NCI-H82 treated with DMSO at 0.1 percent for 48 hours (cell line): ENCODE results near the gene CAMK2D.
"Not testable (repeated sequence)": the region's sequence is repeated elsewhere in the genome, so short reads cannot be mapped to it uniquely, and the experiment has no call there.

Source experiments
- DNase-seq: peaks from one replicate; lab custom pipeline; 2025; ENCODE audit not compliant: unreplicated experiment; lab: John Stamatoyannopoulos, UW

CAMK2D gene

DNA sequence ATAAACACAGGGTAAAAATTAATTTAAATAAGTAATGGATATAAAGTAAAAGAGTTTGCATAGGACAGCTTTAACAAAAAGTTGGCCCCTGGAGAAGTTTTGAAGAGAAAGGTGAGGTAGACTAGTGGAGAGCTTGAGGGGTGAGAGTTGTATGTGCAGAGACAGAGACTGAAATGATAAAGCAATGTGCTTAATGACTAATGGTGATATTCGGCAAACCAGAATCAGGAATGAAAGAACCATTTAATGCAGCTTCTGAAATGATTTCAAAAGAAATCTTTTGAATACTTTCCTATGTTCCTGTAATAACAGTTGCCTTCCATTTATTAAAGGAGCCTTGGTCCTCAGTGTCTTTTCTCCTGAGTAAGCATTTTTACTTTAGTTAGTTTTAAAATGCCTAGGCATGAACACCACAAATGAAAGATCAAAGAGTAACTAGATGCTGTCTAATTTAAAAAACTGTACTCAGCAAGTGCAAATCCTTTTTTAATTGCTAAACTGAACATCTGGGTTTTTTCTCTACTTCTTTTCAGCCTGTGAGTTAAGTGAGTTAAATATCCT, 28.5 kb downstream of the CAMK2D start:
- no peak for DNase-seq

- no peak for DNase-seq
Observed at GRCh38 chr4:113730467-113731216, 30.9 kb downstream of the CAMK2D start.

- DNase-seq, result no peak
Observed at GRCh38 chr4:113727802-113728201, 33.7 kb downstream of the CAMK2D start.

DNA sequence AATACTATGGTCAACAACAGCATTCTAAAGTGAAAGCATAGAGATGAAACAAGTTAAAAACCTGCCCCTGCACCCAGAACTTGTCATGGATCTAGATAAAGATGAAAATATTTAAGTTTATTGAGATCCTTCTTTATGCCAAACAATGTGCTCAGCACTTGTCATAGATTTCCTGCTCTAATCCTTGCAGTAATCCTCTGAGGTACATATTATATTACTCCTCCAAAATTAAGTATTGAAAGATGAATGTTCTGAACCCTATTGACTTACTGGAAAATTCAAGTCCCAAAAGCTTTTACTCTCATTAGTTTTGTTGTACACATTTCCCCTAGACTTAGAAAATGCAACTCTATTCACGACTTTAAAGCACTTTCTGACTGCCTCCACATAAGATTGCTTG, 35.6 kb downstream of the CAMK2D start:
- no peak for DNase-seq

GRCh38 chr4:113718252-113718651, 43.3 kb downstream of the CAMK2D start:
- no peak for DNase-seq

GRCh38 chr4:113711883-113712662, 49.5 kb downstream of the CAMK2D start:
- no peak for DNase-seq

- DNase-seq, result no peak
Observed at GRCh38 chr4:113708250-113708649, 53.3 kb downstream of the CAMK2D start.

DNA sequence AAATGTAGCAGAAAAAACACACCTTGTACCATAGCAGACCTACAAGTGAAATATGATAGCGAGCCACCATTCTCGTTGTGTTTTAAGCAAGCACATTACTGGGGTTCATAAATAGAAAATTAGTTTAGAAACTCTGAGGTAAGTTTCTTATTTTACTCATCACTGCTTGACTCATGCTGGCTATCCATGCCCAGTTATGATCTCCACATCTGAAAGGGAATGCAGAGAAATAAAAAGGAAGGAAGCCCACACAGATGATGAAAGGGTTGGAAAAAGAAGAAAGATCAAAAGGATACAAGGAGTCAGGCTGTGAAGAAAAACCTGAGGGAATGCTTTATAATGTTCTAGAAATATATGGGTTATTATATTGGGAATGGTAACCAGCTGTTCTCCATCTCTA, 54.5 kb downstream of the CAMK2D start:
- DNase-seq, result no peak

DNA sequence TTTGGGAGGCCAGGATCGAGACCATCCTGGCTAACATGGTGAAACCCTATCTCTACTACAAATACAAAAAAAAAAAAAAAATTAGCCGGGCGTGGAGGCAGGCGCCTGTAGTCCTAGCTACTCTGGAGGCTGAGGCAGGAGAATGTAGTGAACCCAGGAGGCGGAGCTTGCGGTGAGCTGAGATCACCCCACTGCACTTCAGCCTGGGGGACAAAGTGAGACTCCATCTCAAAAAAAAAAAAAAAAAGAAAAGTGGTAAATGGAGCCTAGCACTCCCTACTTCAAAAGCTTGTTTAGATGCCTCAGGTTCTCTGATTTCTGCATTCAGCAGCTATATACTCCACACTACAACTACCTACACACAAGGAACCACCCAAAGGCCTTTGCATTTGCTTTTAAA, 56.4 kb downstream of the CAMK2D start:
- DNase-seq, result not testable (repeated sequence)

GRCh38 chr4:113702596-113702995, 58.9 kb downstream of the CAMK2D start:
- not testable (repeated sequence) for DNase-seq

GRCh38 chr4:113701169-113701568, 60.4 kb downstream of the CAMK2D start:
- DNase-seq, result no peak

GRCh38 chr4:113700602-113701150, 60.9 kb downstream of the CAMK2D start:
- DNase-seq, result no peak

GRCh38 chr4:113699772-113700171, 61.8 kb downstream of the CAMK2D start:
- DNase-seq, result no peak

GRCh38 chr4:113697429-113697828, 64.1 kb downstream of the CAMK2D start:
- DNase-seq, result no peak

GRCh38 chr4:113695328-113696169, 66.0 kb downstream of the CAMK2D start:
- DNase-seq, result no peak

DNA sequence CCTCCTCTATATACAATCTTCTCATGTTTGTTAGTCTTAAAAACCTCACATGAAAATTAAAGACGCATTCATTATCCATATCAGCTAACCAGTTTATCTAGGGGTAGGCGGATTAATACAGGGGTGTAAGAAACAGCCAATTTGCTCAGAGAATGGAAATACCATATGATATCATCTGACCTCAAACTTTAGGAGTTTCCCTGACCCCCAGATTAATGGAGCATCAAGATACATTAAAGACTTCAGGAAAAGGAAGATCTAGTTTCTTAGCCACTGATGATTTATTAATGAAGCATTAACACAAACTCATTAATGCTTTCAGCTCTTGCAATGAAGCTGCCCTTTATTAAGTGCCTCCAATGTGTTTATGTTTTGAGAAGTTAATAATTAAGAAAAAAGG, 67.5 kb downstream of the CAMK2D start:
- DNase-seq, result no peak

GRCh38 chr4:113692809-113693411, 68.6 kb downstream of the CAMK2D start:
- DNase-seq, result no peak

DNA sequence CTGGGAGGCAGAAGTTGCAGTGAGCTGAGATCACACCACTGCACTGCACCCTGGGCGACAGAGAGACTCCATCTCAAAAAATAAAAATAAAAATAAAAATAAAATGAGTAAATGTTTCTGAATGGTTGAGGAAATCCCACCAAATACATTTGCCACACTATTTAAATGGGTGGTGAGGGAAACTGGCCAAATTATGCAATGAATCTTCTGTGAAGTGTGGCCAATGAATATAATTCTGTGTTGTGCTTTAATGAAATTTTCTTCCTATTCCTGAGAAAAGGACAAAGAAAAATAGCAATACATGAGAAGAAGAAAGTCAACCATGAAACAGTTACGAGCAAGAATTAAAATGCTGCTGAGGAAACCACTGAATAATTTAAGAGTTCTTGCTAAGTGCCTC, 69.9 kb downstream of the CAMK2D start:
- DNase-seq, result no peak

DNA sequence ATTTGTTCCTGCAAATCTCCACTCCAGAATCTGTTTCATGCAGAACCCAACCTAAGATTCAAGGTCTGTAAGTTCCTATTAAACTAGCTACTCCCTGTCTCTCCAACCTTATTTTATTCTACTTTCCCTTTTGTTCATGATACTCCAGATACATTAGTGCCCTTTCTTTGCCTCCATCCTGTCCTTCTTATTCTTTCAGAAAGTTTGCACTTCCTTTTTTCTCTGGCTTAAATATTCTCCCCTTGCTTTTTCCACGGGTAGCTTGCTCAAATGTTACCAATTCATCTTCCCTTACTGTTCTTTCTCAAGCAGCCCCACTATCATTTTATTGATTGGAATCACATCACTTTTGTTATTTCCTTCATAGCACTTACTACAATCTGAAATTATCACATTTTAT, 72.1 kb downstream of the CAMK2D start:
- DNase-seq, result no peak

GRCh38 chr4:113687067-113687718, 74.3 kb downstream of the CAMK2D start:
- DNase-seq, result no peak
